Fibroblast of pulmonary artery (primary cell): ENCODE results near the gene S100A14.

Experiments used
- DNase-seq: peaks from one replicate; pipeline ENCODE4 v3.0.0-alpha.2; 2010; ENCODE audit warnings: low read depth
- H3K4me3 ChIP-seq: replicated peaks from 2 replicates; pipeline ENCODE4 v1.5.1; 2011; ENCODE audit warnings: low read depth, mild to moderate bottlenecking, control low read depth, low read length, moderate library complexity
- TF ChIP-seq, protein P1 (sequence below): IDR thresholded peaks from 2 replicates; pipeline ENCODE4 v1.5.1; 2011; ENCODE audit warnings: mild to moderate bottlenecking, control low read depth, low read length, inconsistent platforms; ENCODE audit errors: missing control alignments

The S100A14 gene

DNA sequence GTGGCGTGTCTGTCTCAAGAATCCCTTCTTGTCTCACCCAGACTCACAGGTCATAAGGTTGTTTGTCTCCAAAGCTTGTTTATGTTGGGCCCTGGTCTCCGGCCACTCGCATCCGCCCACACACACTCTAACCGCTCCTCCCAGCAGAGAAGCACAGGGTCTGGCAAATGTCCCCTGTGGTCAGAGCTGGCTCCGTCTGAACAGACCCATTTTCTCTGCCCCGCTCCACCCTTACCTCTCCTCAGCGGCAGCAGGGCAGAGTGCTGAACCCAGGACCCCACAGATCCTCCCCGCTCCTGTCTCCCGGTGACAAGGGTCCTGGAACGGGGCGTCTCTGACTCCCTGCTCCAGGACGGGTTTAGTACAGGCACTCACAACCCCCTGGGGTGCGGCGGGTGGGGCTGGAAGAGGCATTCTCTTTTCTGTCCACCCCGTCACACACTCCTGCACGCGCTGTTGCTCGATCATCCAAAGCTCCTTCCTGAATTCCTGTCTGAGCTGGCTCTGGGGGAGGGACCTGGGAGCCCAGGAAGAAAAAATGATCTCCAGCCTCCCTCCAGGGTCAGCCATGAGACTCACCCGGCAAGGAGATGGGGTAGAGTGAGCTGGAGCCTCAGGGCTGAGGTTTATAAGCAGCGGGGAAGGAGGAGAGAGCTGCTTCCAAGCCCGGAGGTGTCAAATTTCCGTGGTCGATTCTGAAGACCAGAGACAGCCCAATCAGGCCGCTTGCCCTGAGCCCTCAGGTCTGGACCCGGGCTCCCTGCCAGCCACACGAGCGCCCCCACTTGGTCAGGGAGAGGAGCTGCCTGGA is 11.0 kb upstream of the S100A14 start, which contains the start of gene S100A13:
Gene S100A13, minus strand, starts transcription at position 602 of the 811 bp plus-strand sequence. CDS start 1,033 bp downstream, outside the sequence.
- peak; percentile 96 for DNase-seq
- H3K4me3 ChIP-seq = peak within 1 kb of the TSS; percentile 76
- TF ChIP-seq, protein P1, sequence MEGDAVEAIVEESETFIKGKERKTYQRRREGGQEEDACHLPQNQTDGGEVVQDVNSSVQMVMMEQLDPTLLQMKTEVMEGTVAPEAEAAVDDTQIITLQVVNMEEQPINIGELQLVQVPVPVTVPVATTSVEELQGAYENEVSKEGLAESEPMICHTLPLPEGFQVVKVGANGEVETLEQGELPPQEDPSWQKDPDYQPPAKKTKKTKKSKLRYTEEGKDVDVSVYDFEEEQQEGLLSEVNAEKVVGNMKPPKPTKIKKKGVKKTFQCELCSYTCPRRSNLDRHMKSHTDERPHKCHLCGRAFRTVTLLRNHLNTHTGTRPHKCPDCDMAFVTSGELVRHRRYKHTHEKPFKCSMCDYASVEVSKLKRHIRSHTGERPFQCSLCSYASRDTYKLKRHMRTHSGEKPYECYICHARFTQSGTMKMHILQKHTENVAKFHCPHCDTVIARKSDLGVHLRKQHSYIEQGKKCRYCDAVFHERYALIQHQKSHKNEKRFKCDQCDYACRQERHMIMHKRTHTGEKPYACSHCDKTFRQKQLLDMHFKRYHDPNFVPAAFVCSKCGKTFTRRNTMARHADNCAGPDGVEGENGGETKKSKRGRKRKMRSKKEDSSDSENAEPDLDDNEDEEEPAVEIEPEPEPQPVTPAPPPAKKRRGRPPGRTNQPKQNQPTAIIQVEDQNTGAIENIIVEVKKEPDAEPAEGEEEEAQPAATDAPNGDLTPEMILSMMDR = peak; percentile 66

DNA sequence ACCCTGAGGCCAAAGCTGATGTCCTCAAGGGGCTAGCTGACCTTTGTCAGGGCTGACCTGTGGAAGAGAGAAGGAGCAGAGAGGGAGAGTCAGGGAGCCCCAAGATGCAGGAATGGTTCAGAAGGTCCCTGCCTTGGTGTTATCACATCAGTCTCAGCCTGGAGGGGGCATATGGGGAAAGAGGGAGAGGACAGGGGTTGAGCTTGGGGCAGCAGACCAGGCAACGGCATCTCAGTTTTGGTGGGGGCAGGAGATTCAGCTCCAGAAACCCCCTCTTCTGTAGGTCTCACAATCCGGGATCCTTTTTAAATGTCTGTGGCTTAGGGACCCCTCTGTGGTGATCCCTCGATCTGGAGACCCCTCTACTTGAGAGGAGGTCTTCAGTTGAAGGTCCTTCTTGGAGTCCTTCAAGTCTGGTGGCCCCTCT is 10.4 kb upstream of the S100A14 start:
- DNase-seq = no peak
- peak overlapping the region; percentile 76 for H3K4me3 ChIP-seq
- TF ChIP-seq, protein P1 = no peak

DNA sequence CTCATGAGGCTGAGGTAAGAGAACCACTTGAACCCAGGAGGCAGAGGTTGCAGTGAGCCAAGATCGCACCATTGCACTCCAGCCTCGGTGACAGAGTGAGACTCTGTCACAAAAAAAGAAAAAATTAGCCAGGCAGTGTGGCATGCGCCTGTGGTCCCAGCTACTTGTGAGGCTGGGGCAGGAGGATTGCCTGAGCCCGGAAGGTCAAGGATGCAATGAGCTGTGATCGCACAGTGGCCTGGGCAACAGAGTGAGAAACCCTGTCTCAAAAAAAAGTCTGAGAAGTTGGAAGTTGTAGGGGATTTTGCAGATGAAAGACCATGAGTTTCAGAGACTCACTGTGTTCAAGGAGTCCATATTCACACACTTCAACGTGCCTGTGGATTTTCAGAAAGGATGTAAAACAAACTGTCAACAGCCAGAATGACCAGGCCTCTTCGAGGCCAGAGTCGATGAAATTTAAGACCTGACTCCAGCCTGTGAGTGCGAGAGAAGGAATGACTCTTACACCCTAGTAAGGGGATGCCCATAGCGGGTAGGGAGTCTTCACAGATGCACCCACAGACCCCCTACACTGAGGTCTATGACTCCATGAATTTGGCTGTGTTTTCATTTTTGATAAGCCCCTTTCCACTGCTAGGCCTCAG is 9.0 kb upstream of the S100A14 start:
- H3K4me3 ChIP-seq = no peak overlapping the region
- no peak for DNase-seq
- TF ChIP-seq, protein P1 = no peak

DNA sequence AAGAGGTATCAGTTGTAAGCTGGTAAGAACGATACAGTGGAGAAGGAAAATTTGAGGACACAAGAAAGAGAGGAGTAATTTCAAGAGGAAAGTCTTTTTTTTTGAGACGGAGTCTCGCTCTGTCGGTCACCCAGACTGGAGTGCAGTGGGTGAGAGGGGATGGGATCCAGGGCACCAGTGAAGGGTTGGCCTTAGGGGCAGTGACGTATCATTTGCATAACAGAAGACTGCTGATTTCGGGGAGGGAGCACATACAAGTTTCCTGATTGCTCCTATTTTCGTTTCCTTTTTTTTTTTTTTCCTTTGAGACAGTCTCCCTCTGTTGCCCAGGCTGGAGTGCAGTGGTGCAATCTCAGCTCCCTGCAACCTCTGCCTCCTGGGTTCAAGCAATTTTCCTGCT is 7.0 kb upstream of the S100A14 start:
- no peak for DNase-seq
- TF ChIP-seq, protein P1 = no peak
- no peak overlapping the region for H3K4me3 ChIP-seq

GRCh38 chr1:153619171-153619570 is 3.0 kb upstream of the S100A14 start:
- H3K4me3 ChIP-seq = no peak overlapping the region
- DNase-seq = no peak
- TF ChIP-seq, protein P1 = no peak

- DNase-seq = peak; percentile 51
- TF ChIP-seq, protein P1 = peak; percentile 52
- H3K4me3 ChIP-seq = no peak overlapping the region
These were observed 1.5 kb upstream of the S100A14 start for GRCh38 chr1:153617663-153618062.

DNA sequence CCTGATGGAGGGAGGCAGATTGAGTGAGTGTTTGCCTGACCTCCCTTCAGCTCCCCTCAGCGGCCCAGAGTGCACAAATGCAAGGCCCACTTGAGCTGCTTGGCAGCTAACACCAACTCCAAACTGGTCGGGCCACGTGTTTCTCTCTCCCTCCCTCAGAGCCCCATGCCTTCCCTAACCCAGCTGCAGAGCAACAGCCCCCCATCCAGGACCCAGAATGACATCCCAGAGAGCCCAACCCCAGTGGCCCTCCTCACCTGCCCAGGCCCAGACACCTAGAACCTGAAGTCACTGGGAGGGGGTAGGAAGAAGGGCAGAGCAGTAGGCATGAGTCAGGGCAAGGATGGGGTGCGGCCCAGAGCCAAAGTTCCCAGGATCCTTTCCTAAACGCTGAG is 789 bp upstream of the S100A14 start:
- no peak overlapping the region for H3K4me3 ChIP-seq
- no peak for DNase-seq
- TF ChIP-seq, protein P1 = no peak
